Chondrocyte (in vitro differentiated cells): Measurements from ENCODE around the gene GLUD2. TPM values are rescaled to one million over a fixed set of nuclear protein-coding genes. Genes with fewer than 3 reads are reported as not detected.

Experiments used
- DNase-seq: peaks from one replicate; pipeline ENCODE4 v3.0.0; 2021; ENCODE audit warnings: mixed read lengths, low spot score
- H3K27ac Mint-ChIP-seq: one replicate; pipeline ENCODE4 v1.8.0; 2021; ENCODE audit warnings: mild to moderate bottlenecking, moderate library complexity, mixed read lengths; ENCODE audit not compliant: unreplicated experiment
- H3K27me3 Mint-ChIP-seq: 2 replicates; pipeline ENCODE4 v1.8.0; 2021; ENCODE audit warnings: low read depth, mixed read lengths
- H3K36me3 Mint-ChIP-seq: 2 replicates; pipeline ENCODE4 v1.8.0; 2021; ENCODE audit warnings: low read depth, mixed read lengths
- H3K4me1 Mint-ChIP-seq: 2 replicates; pipeline ENCODE4 v1.8.0; 2021; ENCODE audit warnings: low read depth, mild to moderate bottlenecking, mixed read lengths
- H3K4me3 Mint-ChIP-seq: one replicate; pipeline ENCODE4 v1.8.0; 2021; ENCODE audit warnings: mild to moderate bottlenecking, moderate library complexity, mixed read lengths; ENCODE audit not compliant: unreplicated experiment
- H3K9me3 Mint-ChIP-seq: 2 replicates; pipeline ENCODE4 v1.8.0; 2021; ENCODE audit warnings: low read depth, mixed read lengths
- total RNA-seq: library from RNA; stranded (reverse); gene quantifications from 3 replicates; pipeline ENCODE4 v1.2.1, GENCODE V29; 2021
- TF ChIP-seq, protein P1 (sequence below): fragments of 200-600 bp; sonication (generic); IDR thresholded peaks from 2 replicates; pipeline ENCODE4 v1.5.0; 2021; ENCODE audit warnings: antibody characterized with exemption, mild to moderate bottlenecking, moderate library complexity

The GLUD2 gene
- total RNA-seq, 1 donor from 2014 or later = 0.42 TPM

GRCh38 chrX:121093011-121093410, 45.6 kb downstream of the GLUD2 start:
- Mint-ChIP-seq H3K36me3 (no peaks in the 10 kb centered on the region), H3K4me3 (no peak overlapping the region), H3K4me1 (no peaks in the 10 kb centered on the region), H3K27me3 (no peaks in the 10 kb centered on the region), H3K9me3 (peaks cover 24% of the 10 kb centered on the region), H3K27ac (no peak overlapping the region)
- TF ChIP-seq, protein P1, sequence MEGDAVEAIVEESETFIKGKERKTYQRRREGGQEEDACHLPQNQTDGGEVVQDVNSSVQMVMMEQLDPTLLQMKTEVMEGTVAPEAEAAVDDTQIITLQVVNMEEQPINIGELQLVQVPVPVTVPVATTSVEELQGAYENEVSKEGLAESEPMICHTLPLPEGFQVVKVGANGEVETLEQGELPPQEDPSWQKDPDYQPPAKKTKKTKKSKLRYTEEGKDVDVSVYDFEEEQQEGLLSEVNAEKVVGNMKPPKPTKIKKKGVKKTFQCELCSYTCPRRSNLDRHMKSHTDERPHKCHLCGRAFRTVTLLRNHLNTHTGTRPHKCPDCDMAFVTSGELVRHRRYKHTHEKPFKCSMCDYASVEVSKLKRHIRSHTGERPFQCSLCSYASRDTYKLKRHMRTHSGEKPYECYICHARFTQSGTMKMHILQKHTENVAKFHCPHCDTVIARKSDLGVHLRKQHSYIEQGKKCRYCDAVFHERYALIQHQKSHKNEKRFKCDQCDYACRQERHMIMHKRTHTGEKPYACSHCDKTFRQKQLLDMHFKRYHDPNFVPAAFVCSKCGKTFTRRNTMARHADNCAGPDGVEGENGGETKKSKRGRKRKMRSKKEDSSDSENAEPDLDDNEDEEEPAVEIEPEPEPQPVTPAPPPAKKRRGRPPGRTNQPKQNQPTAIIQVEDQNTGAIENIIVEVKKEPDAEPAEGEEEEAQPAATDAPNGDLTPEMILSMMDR = no peak
- DNase-seq = no peak

Other genes with a start within 250 kb of the GLUD2 start
- not detected in 3 replicates for gene CT47B1, start 171.7 kb upstream of the GLUD2 start, total RNA-seq
- not detected in 3 replicates for gene CT47A11, start 110.5 kb upstream of the GLUD2 start, total RNA-seq
- not detected in 3 replicates for gene CT47A10, start 105.6 kb upstream of the GLUD2 start, total RNA-seq
- not detected in 3 replicates for gene CT47A9, start 100.7 kb upstream of the GLUD2 start, total RNA-seq
- gene CT47A8, start 95.9 kb upstream of the GLUD2 start, total RNA-seq = not detected in 3 replicates
- not detected in 3 replicates for gene CT47A7, start 91.0 kb upstream of the GLUD2 start, total RNA-seq
- not detected in 3 replicates for gene CT47A6, start 86.1 kb upstream of the GLUD2 start, total RNA-seq
- gene CT47A5, start 81.3 kb upstream of the GLUD2 start, total RNA-seq = not detected in 3 replicates
- gene CT47A4, start 76.4 kb upstream of the GLUD2 start, total RNA-seq = not detected in 3 replicates
- not detected in 3 replicates for gene CT47A3, start 71.5 kb upstream of the GLUD2 start, total RNA-seq
- not detected in 3 replicates for gene CT47A2, start 66.7 kb upstream of the GLUD2 start, total RNA-seq
- gene CT47A1, start 61.9 kb upstream of the GLUD2 start, total RNA-seq = not detected in 3 replicates